NCI-H1105 (cell line): ENCODE data around the gene KHK.
A peak's percentile ranks its signal among the peaks of the same experiment; 100 is the strongest.
"Not testable (repeated sequence)": the region's sequence is repeated elsewhere in the genome, so short reads cannot be mapped to it uniquely, and the experiment has no call there.

Source experiments
- DNase-seq: peaks from one replicate; lab custom pipeline; 2025; lab: John Stamatoyannopoulos, UW

Gene KHK

DNA sequence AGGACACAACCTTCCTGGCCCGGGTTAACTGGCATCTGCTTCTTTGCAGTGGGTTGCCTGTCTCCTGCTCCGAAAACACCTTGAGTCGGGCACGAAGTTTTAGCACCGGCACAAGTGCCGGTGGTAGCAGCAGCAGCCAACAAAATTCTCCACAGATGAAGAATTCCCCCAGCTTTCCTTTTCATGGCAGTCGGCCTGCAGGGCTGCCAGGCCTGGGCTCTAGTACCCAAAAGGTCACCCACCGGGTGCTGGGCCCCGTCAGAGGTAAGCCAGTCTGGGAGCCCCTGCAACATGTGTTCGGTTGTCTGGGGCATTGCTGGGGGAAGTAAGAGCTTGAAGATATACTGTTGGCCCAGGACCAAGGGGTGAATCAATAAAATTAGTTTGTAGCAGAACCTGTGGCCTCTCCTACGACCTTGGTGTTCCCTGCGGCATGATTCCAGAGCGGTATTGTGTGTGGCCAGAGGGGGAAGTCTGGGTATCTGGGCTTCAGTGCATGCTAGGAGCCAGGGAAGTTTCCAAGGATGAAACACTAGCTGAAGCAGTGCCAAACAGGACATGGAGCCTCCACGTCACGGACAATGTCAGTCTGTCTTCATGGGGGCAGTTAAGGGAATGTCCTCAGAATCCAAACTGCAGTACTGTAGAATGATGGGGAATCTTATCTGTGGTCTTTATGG is 27.3 kb upstream of the KHK start:
- no peak for DNase-seq

DNA sequence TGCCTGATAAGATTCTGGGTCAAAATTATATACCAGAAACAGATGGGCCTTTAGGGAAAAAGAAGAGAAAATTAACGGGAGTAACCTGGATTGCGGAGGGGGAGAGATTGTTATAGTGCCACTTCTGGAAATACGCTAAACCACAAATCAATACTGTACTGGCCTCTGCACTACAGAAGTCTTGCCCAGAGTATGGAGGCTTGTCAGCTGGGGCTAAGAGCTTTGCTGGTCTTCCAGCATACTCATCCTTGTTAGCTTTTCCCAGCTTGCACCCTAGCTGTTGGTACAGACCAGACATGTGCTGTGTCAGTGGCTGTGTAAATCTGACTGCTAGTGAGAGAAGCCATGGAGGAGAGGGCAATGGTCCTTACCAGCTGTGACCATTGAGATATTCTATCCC is 26.2 kb upstream of the KHK start:
- no peak for DNase-seq

DNA sequence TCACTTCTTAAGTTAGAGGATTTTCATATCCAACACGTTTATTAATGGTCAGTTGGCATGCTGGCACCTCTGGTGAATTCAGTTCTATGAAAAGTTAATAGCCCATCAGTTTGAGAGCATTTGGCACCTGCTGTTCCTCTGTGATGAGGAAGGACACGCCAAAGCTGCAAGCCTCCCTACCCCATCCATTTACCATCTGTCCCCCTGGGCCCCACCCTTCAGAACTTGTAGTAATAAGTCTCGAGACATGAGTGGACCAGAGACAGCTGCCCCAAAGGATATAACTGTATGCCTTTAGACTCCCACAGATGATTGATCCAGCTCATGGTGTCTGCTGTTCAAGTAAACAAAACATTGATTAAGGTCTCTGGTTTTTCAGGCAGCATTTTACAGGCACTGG is 21.4 kb upstream of the KHK start:
- no peak for DNase-seq

DNA sequence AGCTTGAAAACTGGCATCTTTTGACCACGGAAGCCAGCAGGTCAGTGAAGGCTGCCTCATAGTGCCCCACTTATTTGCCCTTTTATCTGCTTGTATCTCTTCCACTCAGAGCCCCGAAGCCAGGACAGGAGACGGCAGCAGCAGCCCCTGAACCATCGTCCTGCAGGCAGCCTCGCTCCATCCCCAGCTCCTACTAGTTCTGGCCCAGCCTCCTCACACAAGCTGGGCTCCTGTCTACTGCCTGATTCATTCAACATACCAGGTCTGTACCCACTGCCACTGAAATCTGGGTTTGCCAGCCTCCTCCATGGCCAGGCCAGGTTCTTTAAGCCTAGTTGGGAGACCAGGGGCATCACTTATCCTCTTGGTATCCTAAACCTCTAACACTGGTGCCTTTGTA is 19.2 kb upstream of the KHK start:
- DNase-seq = no peak

DNA sequence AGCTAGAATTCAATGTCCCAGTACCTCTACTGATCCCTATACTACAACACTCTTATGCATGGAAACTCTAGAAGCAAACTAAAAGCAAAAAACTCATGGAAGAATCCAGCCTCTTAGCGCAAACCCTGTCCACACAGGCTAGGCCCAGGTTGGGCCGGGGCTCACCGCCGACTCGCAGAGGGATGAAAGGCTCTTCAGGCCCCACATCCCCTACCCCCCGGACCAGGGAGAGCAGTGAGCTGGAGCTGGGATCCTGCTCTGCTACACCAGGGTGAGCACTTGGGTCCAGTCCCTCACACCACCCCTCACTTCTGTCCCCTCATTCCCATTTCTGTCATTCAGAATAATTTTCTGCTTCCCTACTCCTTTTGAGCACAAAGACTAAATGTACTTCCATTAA is 17.1 kb upstream of the KHK start:
- no peak for DNase-seq

DNA sequence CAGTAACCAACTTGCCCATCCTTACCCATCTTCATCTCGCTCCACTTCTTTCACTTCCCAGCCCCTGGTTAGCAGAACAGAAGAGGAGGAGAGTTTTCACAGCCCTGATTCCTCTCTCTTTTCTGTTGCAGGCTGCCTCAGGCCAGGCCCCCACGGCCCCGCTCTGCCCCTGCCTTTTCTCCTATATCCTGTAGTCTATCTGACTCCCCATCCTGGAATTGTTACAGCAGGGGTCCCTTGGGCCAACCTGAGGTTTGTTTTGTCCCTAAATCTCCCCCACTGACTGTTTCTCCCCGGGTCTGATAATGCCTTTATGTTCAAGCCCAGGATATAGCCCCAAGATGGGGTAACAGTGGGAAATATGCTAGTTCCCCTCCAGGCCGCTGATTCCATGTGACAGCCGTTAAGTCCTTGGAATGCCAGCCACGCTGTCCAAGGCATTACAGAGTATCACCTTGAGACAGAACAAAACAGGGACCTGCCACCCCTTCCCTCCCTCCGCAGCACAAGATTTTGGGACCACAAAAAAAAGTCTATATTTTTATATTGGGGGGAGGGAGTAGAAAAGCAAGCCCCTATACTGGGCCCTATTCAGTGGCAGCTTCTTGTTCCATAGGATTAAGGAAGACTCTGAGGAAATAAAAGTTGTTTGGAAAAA is 16.5 kb upstream of the KHK start:
- DNase-seq = no peak

DNA sequence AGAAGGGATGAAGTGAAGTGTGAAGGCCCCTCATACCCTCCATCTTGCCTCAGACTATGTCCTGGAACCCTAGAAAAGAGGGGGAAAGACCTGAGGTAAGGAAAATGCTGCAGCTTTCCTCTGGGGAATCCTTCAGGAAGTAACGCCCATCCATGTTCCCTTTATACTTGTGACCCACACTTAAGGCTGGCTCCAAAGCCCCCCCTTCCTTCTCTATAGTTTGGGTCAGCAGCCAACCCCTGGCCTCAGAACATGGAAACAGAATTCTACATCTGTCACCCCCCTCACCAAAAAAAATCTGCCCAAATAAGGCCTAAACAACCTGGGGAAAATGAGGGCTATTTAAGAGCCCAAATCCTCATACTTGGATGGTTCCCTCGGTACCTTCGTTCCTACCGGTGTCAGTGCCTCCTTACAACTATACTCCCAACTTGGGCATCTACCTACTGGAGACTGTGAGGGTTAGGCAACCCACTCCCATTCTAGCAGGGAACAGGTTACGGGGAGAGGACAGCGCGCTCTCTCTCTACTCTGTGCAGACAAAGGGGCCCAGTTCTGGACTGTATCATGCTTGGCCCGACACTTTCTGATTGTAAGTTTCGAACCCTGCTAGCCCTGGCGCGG is 15.8 kb upstream of the KHK start:
- DNase-seq = no peak

DNA sequence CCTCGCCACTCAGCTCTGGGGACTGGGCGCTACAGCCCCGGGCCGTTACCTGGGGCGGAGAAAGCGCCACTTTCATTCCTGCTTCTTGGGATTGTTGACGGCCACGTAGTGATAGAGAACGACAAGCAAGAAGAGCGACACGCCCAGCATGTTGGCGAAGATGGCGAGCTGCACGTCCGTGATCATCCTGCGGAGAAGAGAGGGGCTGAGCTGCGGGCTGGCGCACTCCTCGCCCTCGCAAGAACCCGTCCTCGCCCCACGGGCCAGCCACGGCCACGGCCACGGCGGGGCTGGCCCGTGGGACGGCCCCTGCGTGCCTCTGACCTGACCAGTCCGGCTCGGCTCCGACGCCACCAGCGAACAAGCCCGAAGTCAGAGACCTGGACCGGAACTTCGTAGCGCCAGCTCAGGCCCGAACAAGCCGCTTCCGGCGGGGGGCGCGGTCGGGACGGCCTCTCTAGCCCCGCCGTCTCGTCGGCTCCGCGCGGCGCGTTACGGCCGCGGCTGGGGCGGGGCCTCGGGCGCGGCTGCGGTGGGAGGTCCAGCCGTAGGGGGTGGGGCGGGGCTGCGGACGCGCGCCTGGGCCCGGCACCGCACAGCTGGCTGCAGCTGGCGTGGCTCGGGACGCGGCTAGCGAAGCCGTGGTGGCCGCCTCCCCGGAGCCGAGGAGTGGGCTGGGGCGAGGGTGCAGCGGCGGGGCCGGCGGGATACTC is 15.1 kb upstream of the KHK start, which contains the start of gene OST4:
TSS of gene OST4 (minus strand) at position 378 of the 713 bp plus-strand sequence.
- peak; percentile 83 for DNase-seq

DNA sequence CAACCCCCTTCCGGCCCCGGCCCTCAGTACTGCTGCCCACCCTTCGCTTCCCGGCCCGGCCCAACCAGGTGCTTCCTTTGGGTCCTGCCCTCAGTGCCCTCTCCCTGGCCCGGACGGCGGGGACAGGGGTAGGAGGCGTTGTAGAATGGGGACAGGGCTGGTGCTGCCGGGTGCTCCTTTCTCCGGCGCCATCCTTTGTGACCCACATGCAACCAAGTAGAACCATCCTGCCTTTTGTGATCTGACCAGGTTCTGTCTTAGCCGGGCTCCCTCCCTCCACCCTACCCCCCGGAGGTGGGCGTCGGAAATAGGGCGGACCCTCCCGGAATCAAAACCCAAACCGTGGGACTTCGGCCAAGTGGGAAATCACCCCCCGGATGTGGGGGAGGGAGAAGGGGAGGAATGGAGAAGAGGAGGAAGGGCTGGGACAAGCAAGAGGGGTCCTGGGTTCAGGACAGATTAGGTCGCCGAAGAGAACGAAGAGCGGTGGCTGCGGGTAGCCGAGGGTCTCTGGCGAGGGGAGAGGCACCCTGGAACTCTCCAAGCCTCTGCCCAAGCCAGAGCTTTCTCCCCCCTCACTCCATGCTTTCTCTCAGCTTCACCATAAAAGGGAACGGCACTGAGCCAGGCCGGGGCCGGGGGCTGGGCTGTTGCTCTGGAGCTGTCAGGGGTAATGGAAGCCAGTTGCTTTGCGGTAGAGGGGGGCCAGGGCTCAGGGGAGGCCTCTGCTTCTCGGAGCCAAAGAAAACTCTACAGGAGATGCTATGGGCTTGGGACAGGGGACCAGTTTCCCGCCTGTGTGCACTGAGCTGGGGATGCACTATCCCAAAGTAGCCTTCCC is 14.4 kb upstream of the KHK start:
- DNase-seq = no peak

DNA sequence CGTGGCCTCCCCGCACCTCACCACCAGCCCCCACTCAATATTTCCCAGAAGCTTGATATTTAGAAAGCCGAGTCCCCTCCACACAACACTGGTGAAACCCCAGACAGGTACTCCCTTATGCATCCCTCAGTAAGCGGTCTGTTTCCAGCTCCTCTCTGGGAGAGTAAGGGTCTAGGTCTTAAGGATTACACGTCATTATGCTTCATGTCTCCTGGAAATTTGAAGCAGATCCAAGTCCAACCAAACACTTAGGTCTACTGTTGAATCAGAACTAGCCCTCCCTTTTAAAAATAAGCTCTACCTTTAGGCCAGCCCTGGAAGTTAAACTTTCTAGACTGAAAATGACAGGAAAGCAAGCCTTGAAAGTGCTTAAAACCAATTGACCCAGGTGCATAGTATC is 13.7 kb upstream of the KHK start:
- DNase-seq = no peak

DNA sequence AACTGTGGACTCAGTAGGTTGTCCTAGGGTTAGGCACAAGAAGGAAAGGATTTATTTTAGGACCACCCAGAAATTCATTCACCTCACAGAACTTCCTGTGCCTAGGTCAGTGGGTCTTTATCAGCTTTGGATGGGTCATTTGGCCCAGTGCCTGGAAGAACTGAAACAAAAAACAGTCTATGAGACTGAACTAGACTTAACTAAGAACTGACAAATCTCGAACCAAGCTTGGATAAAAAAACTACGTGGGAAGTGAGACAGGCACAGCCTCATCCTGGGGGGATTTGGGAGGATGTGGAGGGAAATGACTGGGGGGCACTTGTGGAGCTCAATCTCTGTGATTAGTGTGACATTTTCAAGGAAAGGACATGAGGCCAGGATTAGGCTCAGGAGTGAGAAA is 12.8 kb upstream of the KHK start:
- no peak for DNase-seq

DNA sequence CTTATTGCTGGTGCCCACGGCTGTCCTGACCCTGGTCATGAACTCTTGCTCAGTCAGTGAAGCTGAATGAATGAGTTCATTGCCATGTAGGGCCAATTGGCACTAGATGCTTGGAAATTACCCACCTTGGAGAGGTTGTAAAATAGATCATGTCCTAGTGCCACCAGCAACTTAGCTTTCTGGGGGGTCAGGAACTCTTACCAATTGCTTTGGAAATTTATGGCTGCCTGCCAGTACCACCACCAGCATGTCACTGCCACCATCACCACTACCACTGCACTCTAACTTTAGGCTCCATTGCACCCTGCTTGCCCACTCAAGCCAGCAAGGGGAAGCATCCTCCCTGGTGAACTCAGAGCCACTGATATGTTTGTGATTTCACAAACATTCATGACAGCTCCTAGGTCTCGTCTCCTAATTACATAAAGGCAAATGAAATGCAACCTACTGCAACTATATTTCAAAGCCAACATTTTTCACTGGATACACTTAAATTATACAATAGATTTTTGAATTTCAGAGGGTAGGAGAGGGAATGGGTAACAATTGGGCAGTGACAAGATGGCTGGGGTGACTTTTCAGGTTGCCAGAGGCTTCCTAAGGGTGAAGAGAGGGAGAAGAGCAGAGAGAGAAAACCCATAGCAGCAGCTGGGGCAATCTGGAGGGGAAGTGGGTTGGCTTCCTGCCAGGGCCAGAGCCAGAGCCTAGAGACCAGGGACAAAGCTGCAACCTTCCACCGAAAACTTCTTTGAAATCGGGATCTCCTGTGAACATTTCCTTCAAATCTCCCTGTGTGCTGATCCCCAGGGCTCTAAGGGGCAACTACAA is 11.6 kb upstream of the KHK start:
- DNase-seq = peak; percentile 11

DNA sequence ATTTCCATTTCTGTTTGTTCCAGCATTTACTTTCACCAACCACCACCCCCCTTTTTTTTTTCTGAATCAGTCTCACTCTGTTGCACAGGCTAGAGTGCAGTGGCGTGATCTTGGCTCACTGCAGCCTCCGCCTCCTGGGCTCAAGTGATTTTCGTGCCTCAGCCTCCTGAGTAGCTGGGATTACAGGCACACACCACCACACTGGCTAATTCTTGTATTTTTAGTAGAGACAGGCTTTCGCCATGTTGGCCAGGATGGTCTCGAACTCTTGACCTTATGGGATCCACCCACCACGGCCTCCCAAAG is 11.1 kb upstream of the KHK start:
- not testable (repeated sequence) for DNase-seq

DNA sequence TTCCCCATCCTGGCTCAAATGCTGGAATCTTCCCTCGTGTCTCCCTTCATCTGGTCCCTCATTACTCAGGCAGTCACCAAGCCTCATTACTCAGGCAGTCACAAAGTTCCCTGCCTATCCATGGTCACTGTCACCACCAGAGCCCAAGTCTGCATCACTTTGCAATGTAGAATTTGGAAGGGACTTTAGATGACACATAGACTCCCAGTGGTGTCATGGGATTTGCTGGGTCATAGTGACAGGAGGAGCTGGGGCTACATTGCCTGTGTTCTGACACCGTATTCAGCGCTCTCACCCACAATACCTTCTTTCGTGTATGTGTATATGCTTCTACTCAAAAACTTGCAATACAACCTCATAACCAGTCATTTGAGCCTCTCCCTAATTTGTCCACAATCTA is 10.2 kb upstream of the KHK start:
- DNase-seq = no peak

DNA sequence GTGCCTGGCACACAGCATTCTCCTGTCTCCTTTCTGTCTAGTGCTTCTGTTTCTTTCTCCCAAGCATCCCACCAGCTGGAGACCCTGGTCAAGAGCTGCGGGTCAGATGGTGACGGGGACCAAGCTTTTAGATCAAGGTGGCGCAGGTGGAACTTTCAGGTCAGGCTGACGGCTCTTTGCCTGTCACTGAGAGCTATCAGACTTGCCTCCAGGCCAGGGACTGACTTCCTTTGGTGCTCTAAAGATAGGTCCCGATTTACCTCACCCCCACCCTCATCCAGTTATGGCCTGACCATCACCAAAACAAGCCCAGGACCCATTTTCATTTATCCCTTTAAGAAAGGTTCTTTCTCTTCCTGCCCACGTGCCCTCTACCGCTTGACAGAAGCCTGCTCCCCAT is 9.3 kb upstream of the KHK start:
- no peak for DNase-seq

DNA sequence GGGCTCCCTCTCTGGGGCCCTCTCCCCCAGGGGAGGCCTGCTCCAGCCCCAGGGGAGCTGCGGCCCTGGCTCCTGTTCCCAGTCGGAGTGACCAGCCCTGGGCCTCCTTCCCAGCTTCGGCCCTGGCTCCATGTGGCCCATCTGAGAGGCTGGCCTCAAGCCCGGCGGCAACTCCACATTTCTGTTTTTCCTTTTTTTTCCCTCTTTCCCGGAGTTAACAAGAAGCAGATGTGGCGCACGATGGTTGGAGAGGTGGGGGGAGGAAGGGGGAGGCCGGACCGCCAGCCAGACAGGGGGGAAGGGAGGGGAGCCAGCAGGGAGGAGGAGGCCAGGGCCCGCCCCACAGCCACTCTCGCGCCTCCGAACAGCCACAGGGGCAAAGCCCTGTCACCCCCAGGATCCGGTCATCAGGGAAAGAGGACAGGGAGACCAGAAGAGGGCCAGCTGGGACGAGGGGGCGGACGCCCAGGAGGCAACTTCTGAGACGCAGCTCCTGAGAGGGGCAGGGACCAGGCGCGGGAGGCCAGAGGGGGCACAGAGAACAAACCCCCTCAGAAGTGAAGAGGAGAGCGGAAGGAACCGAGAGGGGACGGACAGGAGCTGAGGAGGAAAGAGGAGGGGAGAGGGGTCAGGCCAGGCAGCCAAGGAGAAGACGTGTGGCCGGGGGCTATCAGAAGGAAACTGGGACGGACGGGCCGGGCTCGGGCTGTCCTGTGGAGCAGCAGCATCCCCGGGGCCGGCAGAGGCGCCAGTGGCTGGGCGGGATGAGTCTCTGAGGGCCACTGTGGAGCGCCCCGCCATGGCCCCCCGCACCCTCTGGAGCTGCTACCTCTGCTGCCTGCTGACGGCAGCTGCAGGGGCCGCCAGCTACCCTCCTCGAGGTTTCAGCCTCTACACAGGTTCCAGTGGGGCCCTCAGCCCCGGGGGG is 8.0 kb upstream of the KHK start, which contains the start of gene EMILIN1:
TSS of gene EMILIN1 (plus strand) at position 349 of the 928 bp plus-strand sequence. CDS start at position 800, 451 bp downstream.
- DNase-seq = no peak

DNA sequence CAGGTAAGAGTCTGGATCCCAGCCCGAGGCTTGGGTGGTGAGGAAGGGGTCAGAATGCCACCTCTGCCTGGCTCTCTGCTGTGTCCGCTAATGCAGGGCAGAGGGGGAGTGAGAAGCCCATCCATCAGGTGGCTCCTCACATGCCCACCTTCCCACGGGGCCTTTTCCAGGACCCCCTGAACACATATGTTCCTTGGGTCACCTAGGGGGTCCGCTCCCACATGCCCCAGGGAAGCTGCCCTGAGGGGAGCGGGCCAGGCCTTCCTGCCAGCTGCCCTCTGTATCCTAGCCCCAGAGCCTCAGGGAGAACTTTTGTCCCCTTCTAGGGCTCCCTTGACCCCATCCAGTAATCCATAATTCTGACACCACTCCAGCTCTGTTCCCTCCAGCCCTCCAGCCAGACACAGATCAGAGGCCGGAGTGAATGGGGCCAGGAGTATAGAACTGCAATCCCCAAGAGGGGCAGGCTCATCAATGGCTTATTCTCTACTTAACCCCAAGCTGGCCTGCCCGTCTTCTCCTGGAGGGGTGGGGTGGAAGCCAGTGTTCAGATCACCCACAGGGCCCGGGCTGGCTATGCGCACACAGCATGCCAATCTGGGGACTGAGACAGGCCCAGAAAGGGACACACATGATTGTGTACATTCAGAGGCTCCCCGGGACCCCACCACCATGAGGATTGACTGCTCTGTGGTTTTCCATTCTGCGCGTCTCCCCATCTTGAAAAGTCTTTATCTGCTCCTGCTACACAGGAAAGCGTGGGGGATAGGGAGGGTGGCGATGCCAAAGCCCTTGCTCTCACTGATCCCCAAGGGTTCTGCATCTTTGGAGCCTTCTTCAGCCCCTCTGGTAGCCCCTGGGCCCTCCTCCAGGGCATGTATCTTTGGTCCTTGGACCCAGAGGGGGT is 7.1 kb upstream of the KHK start:
- no peak for DNase-seq

DNA sequence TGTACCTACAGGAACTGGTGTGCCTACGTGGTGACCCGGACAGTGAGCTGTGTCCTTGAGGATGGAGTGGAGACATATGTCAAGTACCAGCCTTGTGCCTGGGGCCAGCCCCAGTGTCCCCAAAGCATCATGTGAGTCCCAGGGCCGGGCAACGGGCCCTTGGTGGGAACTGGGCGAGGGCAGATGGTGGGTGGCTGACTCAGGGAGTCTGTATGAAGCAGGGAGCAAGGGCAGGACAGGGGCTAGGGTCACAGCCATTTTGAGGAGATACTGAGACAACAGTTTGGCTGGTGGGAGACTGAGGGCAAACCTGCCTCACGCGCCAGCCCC is 6.5 kb upstream of the KHK start:
- no peak for DNase-seq

DNA sequence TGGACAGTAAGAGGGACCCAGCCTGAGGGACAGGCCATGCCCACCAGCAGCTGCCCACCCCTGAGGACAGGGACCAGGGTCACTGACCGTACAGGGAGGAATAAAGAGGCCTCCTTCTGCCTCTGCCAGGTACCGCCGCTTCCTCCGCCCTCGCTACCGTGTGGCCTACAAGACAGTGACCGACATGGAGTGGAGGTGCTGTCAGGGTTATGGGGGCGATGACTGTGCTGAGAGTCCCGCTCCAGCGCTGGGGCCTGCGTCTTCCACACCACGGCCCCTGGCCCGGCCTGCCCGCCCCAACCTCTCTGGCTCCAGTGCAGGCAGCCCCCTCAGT is 6.0 kb upstream of the KHK start:
- DNase-seq = no peak
